ENCODE data around the gene CCDC102B. TPM values are rescaled to one million over a fixed set of nuclear protein-coding genes. Genes with fewer than 3 reads are reported as not detected.
"Not testable (repeated sequence)": the region's sequence is repeated elsewhere in the genome, so short reads cannot be mapped to it uniquely, and the experiment has no call there.

Gene CCDC102B
- total RNA-seq, result 4.1 TPM

GRCh38 chr18:68797871-68798270, at the start of gene CCDC102B:
Gene CCDC102B (plus strand): TSS chr18:68798080. CDS start chr18:68836764, 38,684 bp downstream.
- Histone ChIP-seq H3K4me1 (ENCODE audit: insufficient read depth, low read length) (no peaks in the 10 kb centered on the region), H3K9me3 (ENCODE audit: low read depth, low read length) (no peaks in the 10 kb centered on the region), H3K4me3 (ENCODE audit: low read length) (no peak within 1 kb of the TSS), H3K27me3 (ENCODE audit: insufficient read depth, low read length) (no peaks in the 10 kb centered on the region)

DNA sequence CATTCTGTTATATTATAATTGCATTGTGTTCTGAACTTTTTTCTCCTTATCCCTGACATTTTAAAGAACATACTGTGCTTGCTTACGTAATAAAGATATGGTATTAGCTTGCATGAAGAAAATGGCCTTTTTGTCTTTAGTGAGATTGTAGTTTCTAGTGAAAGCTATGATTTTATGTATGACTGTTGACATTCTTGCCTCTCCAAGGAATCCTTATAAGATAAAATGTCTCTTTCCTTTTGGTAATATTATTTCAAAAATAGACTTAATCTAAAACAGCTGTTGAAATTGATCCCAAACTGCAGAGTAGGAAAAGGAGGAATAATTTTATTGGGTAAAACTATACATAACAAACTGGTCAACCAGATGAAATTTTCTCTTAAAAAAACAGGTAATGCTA, 40.8 kb upstream of the CCDC102B start:
- Histone ChIP-seq H3K9me3 (ENCODE audit: low read depth, low read length) (peaks cover 10% of the 10 kb centered on the region), H3K4me3 (ENCODE audit: low read length) (no peak overlapping the region), H3K4me1 (ENCODE audit: insufficient read depth, low read length) (no peaks in the 10 kb centered on the region), H3K27me3 (ENCODE audit: insufficient read depth, low read length) (no peaks in the 10 kb centered on the region)

- H3K9me3 ChIP-seq (ENCODE audit: low read depth, low read length), result peaks cover 10% of the 10 kb centered on the region
- H3K4me1 ChIP-seq (ENCODE audit: insufficient read depth, low read length), result no peaks in the 10 kb centered on the region
- H3K4me3 ChIP-seq (ENCODE audit: low read length), result no peak overlapping the region
- H3K27me3 ChIP-seq (ENCODE audit: insufficient read depth, low read length), result no peaks in the 10 kb centered on the region
Measured at GRCh38 chr18:68759308-68759707, 38.6 kb upstream of the CCDC102B start.

DNA sequence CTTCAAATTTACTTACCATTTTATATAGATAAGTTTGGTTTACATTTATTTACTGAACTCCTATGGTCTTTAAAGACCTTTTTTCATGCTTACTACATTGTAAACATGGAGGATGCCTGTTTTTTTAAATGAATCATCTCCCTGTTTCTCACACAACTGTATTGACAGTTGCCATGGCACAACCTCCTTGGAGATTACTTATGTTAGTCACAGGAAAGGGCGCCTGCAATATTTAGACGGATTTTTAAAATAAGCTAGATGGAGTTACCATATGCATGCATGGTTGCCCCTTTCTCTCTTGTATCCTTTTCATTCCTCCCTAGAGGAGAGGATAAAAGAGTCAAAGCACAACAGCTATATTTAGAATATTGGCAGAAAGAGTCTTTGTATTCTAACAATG, 34.8 kb upstream of the CCDC102B start:
- H3K9me3 ChIP-seq (ENCODE audit: low read depth, low read length), result peaks cover 10% of the 10 kb centered on the region
- H3K4me1 ChIP-seq (ENCODE audit: insufficient read depth, low read length), result no peaks in the 10 kb centered on the region
- no peak overlapping the region for H3K4me3 ChIP-seq (ENCODE audit: low read length)
- no peaks in the 10 kb centered on the region for H3K27me3 ChIP-seq (ENCODE audit: insufficient read depth, low read length)

- no peaks in the 10 kb centered on the region for H3K4me1 ChIP-seq (ENCODE audit: insufficient read depth, low read length)
- H3K4me3 ChIP-seq (ENCODE audit: low read length), result no peak overlapping the region
- H3K9me3 ChIP-seq (ENCODE audit: low read depth, low read length), result peaks cover 7% of the 10 kb centered on the region
- H3K27me3 ChIP-seq (ENCODE audit: insufficient read depth, low read length), result no peaks in the 10 kb centered on the region
Measured at GRCh38 chr18:68764016-68764415, 33.9 kb upstream of the CCDC102B start.

- Histone ChIP-seq H3K27me3 (ENCODE audit: insufficient read depth, low read length) (no peaks in the 10 kb centered on the region), H3K4me1 (ENCODE audit: insufficient read depth, low read length) (no peaks in the 10 kb centered on the region), H3K4me3 (ENCODE audit: low read length) (no peak overlapping the region), H3K9me3 (ENCODE audit: low read depth, low read length) (no peaks in the 10 kb centered on the region)
Measured at GRCh38 chr18:68766433-68766832, 31.4 kb upstream of the CCDC102B start.

DNA sequence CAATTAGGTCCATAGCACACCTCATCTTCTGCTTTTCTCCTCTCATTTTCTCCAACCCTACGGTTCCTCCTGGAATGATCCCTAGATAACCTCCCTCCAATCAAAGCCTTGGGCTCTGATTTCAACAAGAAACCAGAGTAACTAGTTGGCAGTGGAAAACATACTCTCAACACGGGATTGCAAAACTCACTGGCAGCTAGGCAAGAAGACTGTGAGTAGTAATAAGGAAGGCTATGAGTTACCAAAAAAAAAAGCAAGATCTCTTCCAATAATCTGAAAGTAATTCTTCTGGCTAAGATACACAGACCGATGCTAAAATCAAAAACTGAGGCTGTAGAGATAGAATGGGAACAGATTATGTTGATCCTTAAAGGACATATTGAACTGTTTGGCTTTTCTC, 28.4 kb upstream of the CCDC102B start:
- Histone ChIP-seq H3K27me3 (ENCODE audit: insufficient read depth, low read length) (no peaks in the 10 kb centered on the region), H3K4me3 (ENCODE audit: low read length) (no peak overlapping the region), H3K9me3 (ENCODE audit: low read depth, low read length) (no peaks in the 10 kb centered on the region), H3K4me1 (ENCODE audit: insufficient read depth, low read length) (no peaks in the 10 kb centered on the region)

DNA sequence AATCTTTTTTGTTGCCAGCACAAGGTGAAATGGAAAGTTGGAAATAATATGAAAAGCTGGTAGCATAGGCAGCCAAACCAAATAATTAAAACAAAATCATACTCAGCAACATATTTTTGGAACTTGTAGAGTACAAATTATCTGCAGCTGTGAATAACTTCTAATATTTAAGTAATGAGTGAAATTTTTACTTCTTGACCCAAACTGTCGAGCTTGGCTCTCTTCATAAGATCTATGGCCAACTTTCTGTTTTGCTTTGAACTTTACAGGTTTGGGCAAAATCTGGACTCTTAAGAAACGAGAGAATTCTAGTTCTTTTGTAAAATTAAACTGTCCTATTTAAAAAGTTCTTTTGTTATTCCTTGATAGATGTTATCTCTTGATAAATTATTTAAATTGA, 25.6 kb upstream of the CCDC102B start:
- Histone ChIP-seq H3K4me3 (ENCODE audit: low read length) (no peak overlapping the region), H3K4me1 (ENCODE audit: insufficient read depth, low read length) (no peaks in the 10 kb centered on the region), H3K9me3 (ENCODE audit: low read depth, low read length) (no peaks in the 10 kb centered on the region), H3K27me3 (ENCODE audit: insufficient read depth, low read length) (no peaks in the 10 kb centered on the region)

DNA sequence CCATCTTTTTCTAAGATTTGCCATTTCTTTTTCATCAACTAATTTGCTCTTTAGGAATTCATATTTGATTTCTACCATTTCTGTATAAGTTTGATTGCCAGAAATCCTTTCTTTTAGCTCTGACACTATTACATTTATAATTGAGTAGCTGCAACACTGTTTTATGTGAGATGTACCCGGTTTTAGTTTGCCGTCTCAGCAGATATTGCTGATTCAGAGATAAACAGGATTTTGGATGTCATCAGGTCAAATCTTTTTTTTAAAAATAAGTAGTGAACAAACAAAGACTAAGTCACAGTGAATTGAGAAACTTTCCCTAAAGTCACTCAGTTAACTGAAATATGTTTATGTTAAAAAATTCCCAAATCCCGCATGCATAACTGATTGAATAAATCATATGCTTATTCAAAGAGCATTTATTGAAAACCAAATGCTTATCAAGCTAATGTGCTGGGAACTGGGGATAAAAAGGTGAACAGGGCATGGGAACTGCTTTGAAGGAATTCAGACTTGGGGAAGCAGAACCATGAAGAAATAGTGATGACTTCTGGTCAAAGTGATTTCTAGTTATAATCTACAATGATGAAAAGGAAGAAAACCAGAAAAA, 19.5 kb upstream of the CCDC102B start:
- Histone ChIP-seq H3K9me3 (ENCODE audit: low read depth, low read length) (no peaks in the 10 kb centered on the region), H3K4me1 (ENCODE audit: insufficient read depth, low read length) (peaks cover 4% of the 10 kb centered on the region), H3K27me3 (ENCODE audit: insufficient read depth, low read length) (no peaks in the 10 kb centered on the region), H3K4me3 (ENCODE audit: low read length) (no peak overlapping the region)

DNA sequence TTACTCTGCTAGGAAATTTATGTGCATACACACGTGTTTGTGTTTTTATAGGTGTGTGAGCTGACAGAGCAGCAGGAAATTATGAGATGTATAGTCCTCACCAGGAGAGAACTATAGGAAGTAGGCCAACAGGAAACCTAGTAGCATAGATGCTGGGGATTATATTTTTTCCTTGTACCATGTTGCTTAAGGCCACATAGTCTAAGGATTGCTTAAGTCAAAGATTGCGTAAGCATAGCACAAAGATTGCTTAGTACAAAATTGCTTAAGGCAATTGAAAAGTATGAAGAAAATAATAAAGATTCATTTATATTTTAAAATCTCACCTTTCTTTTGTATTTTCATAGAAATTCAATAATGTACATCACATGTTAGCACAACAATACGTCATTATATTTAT, 18.7 kb upstream of the CCDC102B start:
- Histone ChIP-seq H3K9me3 (ENCODE audit: low read depth, low read length) (no peaks in the 10 kb centered on the region), H3K4me1 (ENCODE audit: insufficient read depth, low read length) (peaks cover 4% of the 10 kb centered on the region), H3K4me3 (ENCODE audit: low read length) (no peak overlapping the region), H3K27me3 (ENCODE audit: insufficient read depth, low read length) (no peaks in the 10 kb centered on the region)

GRCh38 chr18:68780802-68781635, 16.9 kb upstream of the CCDC102B start:
- H3K9me3 ChIP-seq (ENCODE audit: low read depth, low read length), result no peaks in the 10 kb centered on the region

GRCh38 chr18:68783506-68783905, 14.4 kb upstream of the CCDC102B start:
- Histone ChIP-seq H3K4me1 (ENCODE audit: insufficient read depth, low read length) (peaks cover 4% of the 10 kb centered on the region), H3K27me3 (ENCODE audit: insufficient read depth, low read length) (no peaks in the 10 kb centered on the region), H3K9me3 (ENCODE audit: low read depth, low read length) (no peaks in the 10 kb centered on the region), H3K4me3 (ENCODE audit: low read length) (no peak overlapping the region)

More at GRCh38 chr18:68780802-68781635, 16.9 kb upstream of the CCDC102B start:
- Histone ChIP-seq H3K27me3 (ENCODE audit: insufficient read depth, low read length) (no peaks in the 10 kb centered on the region), H3K4me3 (ENCODE audit: low read length) (no peak overlapping the region), H3K4me1 (ENCODE audit: insufficient read depth, low read length) (peaks cover 4% of the 10 kb centered on the region)

DNA sequence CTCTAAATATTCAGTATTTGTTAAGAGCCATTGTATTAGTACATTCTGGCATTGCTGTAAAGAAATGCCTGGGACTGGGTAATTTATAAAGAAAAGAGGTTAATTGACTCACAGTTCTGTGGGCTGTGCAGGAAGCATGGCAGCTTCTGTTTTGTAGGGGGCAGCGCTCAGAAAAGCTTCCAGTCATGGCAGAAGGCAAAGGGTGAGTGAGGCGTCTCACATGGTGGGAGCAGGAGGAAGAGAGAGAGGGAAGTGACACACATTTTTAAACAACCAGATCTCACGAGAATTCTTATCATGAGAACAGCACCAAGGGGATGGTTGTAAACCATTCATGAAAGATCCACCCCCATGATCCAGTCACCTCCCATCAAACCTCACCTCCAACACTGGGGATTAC, 13.8 kb upstream of the CCDC102B start:
- Histone ChIP-seq H3K9me3 (ENCODE audit: low read depth, low read length) (no peaks in the 10 kb centered on the region), H3K4me1 (ENCODE audit: insufficient read depth, low read length) (peaks cover 1% of the 10 kb centered on the region), H3K27me3 (ENCODE audit: insufficient read depth, low read length) (no peaks in the 10 kb centered on the region), H3K4me3 (ENCODE audit: low read length) (no peak overlapping the region)

GRCh38 chr18:68790290-68790689, 7.6 kb upstream of the CCDC102B start:
- not testable (repeated sequence) for H3K4me3 ChIP-seq (ENCODE audit: low read length); H3K27me3 ChIP-seq (ENCODE audit: insufficient read depth, low read length); H3K4me1 ChIP-seq (ENCODE audit: insufficient read depth, low read length); H3K9me3 ChIP-seq (ENCODE audit: low read depth, low read length)

GRCh38 chr18:68791801-68792200, 6.1 kb upstream of the CCDC102B start:
- no peaks in the 10 kb centered on the region for H3K27me3 ChIP-seq (ENCODE audit: insufficient read depth, low read length)
- H3K4me1 ChIP-seq (ENCODE audit: insufficient read depth, low read length), result no peaks in the 10 kb centered on the region
- H3K9me3 ChIP-seq (ENCODE audit: low read depth, low read length), result no peaks in the 10 kb centered on the region
- H3K4me3 ChIP-seq (ENCODE audit: low read length), result no peak overlapping the region

DNA sequence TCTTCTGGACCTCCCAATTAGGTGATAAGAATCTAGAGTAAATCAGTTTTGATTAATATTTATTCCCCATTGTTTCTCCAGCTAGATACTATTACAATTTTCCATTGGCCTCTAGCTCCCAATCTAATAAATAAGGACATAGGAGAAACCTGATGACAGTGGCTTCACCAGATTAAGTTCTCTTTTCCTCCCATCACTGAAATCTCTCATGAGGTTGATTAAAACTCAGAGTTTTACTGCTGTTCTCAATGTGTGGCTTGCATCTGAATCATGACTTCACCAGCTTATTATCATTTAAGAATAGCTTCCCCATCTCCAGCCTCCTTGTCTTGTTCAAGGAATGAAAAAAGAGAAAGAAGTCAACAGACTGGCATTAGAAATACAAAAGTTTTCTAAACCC, 3.9 kb upstream of the CCDC102B start:
- H3K4me3 ChIP-seq (ENCODE audit: low read length), result no peak overlapping the region
- H3K27me3 ChIP-seq (ENCODE audit: insufficient read depth, low read length), result no peaks in the 10 kb centered on the region
- H3K4me1 ChIP-seq (ENCODE audit: insufficient read depth, low read length), result no peaks in the 10 kb centered on the region
- no peaks in the 10 kb centered on the region for H3K9me3 ChIP-seq (ENCODE audit: low read depth, low read length)
